Middle frontal gyrus (tissue), 1 donor: ENCODE measurements around the gene TENM3.

Experiments
- DNase-seq: peaks from one replicate; pipeline ENCODE4 v3.0.0-alpha.2; 2015; ENCODE audit warnings: low spot score; ENCODE audit errors: extremely low spot score

The TENM3 gene

GRCh38 chr4:182394181-182394580 lies 151.0 kb downstream of the TENM3 start:
- DNase-seq = no peak

DNA sequence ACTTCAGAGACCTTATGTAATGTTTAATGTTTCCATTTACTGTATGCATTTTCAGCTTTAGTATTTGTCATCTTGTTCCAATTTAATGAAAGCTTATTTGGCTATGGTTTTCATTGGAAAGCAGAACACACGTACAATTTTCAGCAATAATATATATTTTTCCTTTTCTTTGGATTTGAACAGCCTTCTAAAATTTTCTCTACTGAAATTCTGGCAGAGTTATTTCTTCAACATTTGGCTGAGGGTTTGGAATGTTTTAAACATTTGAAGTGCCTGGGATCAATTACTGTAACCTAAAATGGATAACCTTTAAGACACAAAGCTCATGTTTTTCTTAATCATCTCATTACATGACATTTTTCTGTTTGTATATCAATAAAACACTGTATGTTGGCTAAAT lies 156.9 kb downstream of the TENM3 start:
- no peak for DNase-seq

- DNase-seq = no peak
These were observed 157.6 kb downstream of the TENM3 start for GRCh38 chr4:182400790-182401189.

GRCh38 chr4:182404376-182404775 lies 161.2 kb downstream of the TENM3 start:
- no peak for DNase-seq

DNA sequence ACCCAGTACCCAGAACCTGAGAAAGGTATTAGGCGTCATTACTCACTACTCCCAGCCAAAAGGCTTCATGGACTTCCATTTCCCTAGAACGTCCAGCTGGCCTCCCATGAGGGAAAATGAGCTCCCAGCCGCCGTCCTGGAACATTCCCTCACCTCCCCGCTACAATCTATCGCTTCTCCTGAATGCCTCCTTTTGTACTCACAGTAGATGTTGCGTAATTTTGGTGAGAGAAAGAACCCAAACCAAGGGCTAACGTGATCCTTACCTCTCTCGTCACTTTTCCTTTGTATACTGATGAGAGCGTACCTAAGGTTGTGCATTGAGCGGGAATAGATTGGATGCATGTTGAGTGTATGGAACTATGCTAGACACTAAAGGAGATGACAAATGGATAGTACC lies 161.9 kb downstream of the TENM3 start:
- DNase-seq = no peak

GRCh38 chr4:182409271-182409670 lies 166.1 kb downstream of the TENM3 start:
- DNase-seq = no peak

- no peak for DNase-seq
These were observed 168.2 kb downstream of the TENM3 start for GRCh38 chr4:182411391-182411790.

GRCh38 chr4:182413550-182413949 lies 170.3 kb downstream of the TENM3 start:
- DNase-seq = no peak

DNA sequence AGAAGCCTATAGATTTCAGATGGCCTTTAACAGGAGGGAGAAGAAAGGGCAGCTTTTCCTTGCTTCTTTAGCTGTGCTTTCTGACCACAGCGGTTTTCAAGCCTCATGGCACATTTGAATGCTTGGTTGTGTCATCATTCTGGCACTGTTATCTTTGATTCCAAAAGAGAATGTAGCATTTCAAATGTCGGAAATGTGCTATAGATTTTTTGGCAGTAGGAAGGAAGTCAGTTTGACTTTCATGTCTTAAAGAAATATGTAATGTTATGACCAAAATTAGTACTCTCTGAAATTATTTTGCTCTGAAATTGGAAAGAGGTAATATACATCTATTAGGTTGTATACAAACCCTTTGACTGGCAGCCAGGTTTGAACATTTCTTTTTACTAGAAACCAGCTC lies 171.9 kb downstream of the TENM3 start:
- DNase-seq = no peak

DNA sequence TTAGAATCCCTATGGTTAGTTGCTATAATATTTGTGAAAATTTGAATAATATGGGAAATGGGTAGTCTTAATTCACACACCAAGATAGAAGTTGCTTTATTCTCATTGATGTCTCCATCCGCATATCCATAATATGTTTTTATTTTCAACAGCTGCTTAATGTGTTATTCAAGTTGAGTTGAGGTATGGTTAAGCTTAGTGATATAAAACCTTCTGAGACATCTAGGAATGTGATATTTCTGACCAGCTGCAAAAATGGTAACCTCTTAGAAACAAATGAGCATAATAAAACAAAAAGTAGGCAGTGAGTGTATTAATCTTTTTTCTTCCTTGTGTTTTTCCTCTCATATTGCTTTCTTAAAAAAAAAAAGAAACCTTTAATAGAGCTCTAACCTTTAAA lies 172.9 kb downstream of the TENM3 start:
- DNase-seq = no peak

GRCh38 chr4:182418054-182418734 lies 175.0 kb downstream of the TENM3 start:
- no peak for DNase-seq

GRCh38 chr4:182420189-182420588 lies 177.0 kb downstream of the TENM3 start:
- DNase-seq = no peak

GRCh38 chr4:182421753-182422152 lies 178.6 kb downstream of the TENM3 start:
- no peak for DNase-seq

GRCh38 chr4:182425302-182425701 lies 182.1 kb downstream of the TENM3 start:
- no peak for DNase-seq

DNA sequence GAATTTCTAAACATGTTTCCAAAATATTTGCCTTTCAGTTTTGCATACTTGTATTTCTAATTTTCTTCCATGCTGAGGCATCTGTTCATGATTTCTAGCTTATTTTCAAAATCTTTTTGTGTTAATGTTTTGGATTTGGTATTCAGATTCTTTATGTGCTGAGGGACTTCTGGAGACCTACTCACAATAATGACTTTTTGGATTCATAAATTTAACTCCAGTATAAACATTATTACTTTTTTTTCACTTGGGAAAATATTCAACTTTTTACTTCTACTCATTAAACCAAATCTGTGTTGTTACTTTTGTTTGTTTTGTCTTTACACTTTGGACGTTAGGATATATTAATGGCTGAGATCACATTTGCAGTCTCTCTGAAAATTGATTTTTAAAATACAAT lies 183.7 kb downstream of the TENM3 start:
- DNase-seq = no peak

DNA sequence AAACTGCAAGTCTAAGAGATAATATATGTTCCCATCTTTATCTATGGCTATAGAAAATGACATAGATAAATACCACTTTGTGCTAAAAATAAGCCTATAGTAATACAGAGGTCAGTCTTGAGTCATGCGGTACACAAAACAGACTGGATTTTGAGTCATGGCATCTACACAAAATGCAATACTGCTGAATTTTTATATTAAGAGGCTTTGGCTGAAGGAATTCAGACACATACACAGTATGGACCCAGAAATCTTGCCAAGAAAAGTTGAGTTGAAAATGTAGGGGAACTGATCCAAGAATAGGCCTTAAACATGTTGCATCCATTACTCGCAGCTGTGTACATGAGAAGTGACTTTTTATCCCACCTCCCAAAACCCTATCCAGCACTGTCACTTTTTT lies 184.4 kb downstream of the TENM3 start:
- DNase-seq = no peak

GRCh38 chr4:182429896-182430295 lies 186.7 kb downstream of the TENM3 start:
- no peak for DNase-seq

GRCh38 chr4:182432819-182433218 lies 189.6 kb downstream of the TENM3 start:
- no peak for DNase-seq

- no peak for DNase-seq
These were observed 191.5 kb downstream of the TENM3 start for GRCh38 chr4:182434720-182435119.

- DNase-seq = no peak
These were observed 192.2 kb downstream of the TENM3 start for GRCh38 chr4:182435401-182435800.

GRCh38 chr4:182443070-182443469 lies 199.9 kb downstream of the TENM3 start:
- no peak for DNase-seq

GRCh38 chr4:182447767-182448280 lies 204.6 kb downstream of the TENM3 start:
- DNase-seq = no peak
